ENCODE data around the gene HDAC9. TPM values are rescaled to one million over a fixed set of nuclear protein-coding genes. Genes with fewer than 3 reads are reported as not detected.
"Not testable (repeated sequence)": the region's sequence is repeated elsewhere in the genome, so short reads cannot be mapped to it uniquely, and the experiment has no call there.

HDAC9 gene
- total RNA-seq, 3 donors from 2014 or later (not counting 1 experiment from before 2014, with no cell fraction given), result 19.1 to 41.1 (median 24.1) TPM

DNA sequence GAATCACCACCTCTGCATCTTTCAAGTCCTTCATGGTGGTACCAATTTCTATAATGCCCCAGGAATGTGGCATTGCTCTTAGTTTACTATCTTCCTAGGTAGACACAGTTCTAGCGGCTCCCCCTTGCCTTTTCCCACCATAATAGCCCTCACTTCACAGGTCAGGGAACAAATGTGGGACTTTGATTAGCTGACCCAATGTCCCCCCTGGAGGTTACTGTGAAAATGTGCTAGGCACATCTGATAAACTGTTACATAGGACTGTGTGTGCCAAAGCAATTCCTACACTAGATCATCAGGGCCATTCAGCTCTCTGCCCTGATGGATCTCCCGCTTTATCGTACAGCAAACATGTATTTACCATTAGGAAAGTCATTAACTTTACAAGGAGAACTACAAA lies 527.9 kb downstream of the HDAC9 start:
- peaks cover 0 to under 1% of the 10 kb centered on the region in 2 donors for H3K9me3 Mint-ChIP-seq
- H3K4me1 Mint-ChIP-seq, result no peaks in the 10 kb centered on the region
- H3K36me3 Mint-ChIP-seq, result no peaks in the 10 kb centered on the region
- no peak for ATAC-seq
- Histone ChIP-seq H3K4me1 (ENCODE audit: control insufficient read depth, insufficient read depth, low read length) (no peaks in the 10 kb centered on the region), H3K4me3 (ENCODE audit: low read length) (no peak overlapping the region), H3K27me3 (ENCODE audit: control insufficient read depth, insufficient read depth, low read length) (no peaks in the 10 kb centered on the region), H3K27ac (ENCODE audit: low read length) (no peak overlapping the region), H3K9me3 (ENCODE audit: control insufficient read depth, insufficient read depth, low read length) (no peaks in the 10 kb centered on the region), H3K36me3 (ENCODE audit: control insufficient read depth, insufficient read depth, low read length) (no peaks in the 10 kb centered on the region)
- no peak overlapping the region for H3K27ac Mint-ChIP-seq
- 95% methylated on average over 3 of the region's 3 CpGs for WGBS (ENCODE audit: insufficient coverage)
- DNase-seq, result no peak
- no peaks in the 10 kb centered on the region for H3K27me3 Mint-ChIP-seq (ENCODE audit: low read depth in 2 of 2)
- H3K4me3 Mint-ChIP-seq, result no peak overlapping the region
- intact Hi-C loops (cut with micrococcal nuclease), result no loop called here
- TF ChIP-seq, protein P1, sequence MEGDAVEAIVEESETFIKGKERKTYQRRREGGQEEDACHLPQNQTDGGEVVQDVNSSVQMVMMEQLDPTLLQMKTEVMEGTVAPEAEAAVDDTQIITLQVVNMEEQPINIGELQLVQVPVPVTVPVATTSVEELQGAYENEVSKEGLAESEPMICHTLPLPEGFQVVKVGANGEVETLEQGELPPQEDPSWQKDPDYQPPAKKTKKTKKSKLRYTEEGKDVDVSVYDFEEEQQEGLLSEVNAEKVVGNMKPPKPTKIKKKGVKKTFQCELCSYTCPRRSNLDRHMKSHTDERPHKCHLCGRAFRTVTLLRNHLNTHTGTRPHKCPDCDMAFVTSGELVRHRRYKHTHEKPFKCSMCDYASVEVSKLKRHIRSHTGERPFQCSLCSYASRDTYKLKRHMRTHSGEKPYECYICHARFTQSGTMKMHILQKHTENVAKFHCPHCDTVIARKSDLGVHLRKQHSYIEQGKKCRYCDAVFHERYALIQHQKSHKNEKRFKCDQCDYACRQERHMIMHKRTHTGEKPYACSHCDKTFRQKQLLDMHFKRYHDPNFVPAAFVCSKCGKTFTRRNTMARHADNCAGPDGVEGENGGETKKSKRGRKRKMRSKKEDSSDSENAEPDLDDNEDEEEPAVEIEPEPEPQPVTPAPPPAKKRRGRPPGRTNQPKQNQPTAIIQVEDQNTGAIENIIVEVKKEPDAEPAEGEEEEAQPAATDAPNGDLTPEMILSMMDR (IDR thresholded peaks at IDR 0.05), result no peak

DNA sequence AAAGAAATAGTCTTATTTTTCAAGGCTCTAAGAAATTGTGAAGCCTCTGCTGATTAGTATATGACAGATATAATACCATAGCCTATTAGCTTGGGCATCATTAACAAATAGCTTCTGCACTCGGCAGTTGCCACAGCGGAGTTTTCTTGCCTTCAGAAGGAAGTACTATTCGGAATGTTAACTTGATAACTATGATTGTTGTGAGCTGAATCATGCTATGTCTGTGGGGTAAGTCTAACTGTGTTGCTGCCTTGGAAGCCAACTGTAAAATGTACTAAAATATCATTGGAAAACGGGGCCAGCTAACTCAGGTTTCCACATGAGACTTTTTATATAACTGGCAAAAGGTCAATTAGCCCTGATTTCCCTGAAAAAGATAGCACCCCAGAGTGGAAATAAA lies 528.7 kb downstream of the HDAC9 start:
- no peak overlapping the region for H3K4me3 ChIP-seq (ENCODE audit: low read length)
- intact Hi-C loops (cut with micrococcal nuclease), result no loop called here
- no peaks in the 10 kb centered on the region for H3K4me1 ChIP-seq (ENCODE audit: control insufficient read depth, insufficient read depth, low read length)
- DNase-seq, result no peak
- Mint-ChIP-seq H3K36me3 (no peaks in the 10 kb centered on the region), H3K4me1 (no peaks in the 10 kb centered on the region), H3K4me3 (no peak overlapping the region), H3K9me3 (no peaks in the 10 kb centered on the region), H3K27ac (no peak overlapping the region), H3K27me3 (ENCODE audit: low read depth in 2 of 2) (no peaks in the 10 kb centered on the region)
- no peaks in the 10 kb centered on the region for H3K36me3 ChIP-seq (ENCODE audit: control insufficient read depth, insufficient read depth, low read length)
- H3K27me3 ChIP-seq (ENCODE audit: control insufficient read depth, insufficient read depth, low read length), result no peaks in the 10 kb centered on the region
- TF ChIP-seq, protein P1 (IDR thresholded peaks at IDR 0.05), result no peak
- no peak overlapping the region for H3K27ac ChIP-seq (ENCODE audit: low read length)
- 70% methylated on average over 4 of the region's 4 CpGs for WGBS (ENCODE audit: insufficient coverage)
- no peak for ATAC-seq
- no peaks in the 10 kb centered on the region for H3K9me3 ChIP-seq (ENCODE audit: control insufficient read depth, insufficient read depth, low read length)

- ATAC-seq (no peak), DNase-seq (no peak)
- no peaks in the 10 kb centered on the region for H3K9me3 Mint-ChIP-seq
- H3K27me3 ChIP-seq (ENCODE audit: control insufficient read depth, insufficient read depth, low read length), result no peaks in the 10 kb centered on the region
- WGBS (ENCODE audit: insufficient coverage), result no CpG with 5 or more reads among the region's 1 CpG
- no peak overlapping the region for H3K4me3 Mint-ChIP-seq
- no peaks in the 10 kb centered on the region for H3K36me3 ChIP-seq (ENCODE audit: control insufficient read depth, insufficient read depth, low read length)
- no peaks in the 10 kb centered on the region for H3K27me3 Mint-ChIP-seq (ENCODE audit: low read depth in 2 of 2)
- no peak overlapping the region for H3K4me3 ChIP-seq (ENCODE audit: low read length)
- H3K4me1 ChIP-seq (ENCODE audit: control insufficient read depth, insufficient read depth, low read length), result no peaks in the 10 kb centered on the region
- intact Hi-C loops (cut with micrococcal nuclease), result no loop called here
- TF ChIP-seq, protein P1 (IDR thresholded peaks at IDR 0.05), result no peak
- no peaks in the 10 kb centered on the region for H3K9me3 ChIP-seq (ENCODE audit: control insufficient read depth, insufficient read depth, low read length)
- no peaks in the 10 kb centered on the region for H3K36me3 Mint-ChIP-seq
- no peak overlapping the region for H3K27ac ChIP-seq (ENCODE audit: low read length)
- no peak overlapping the region for H3K27ac Mint-ChIP-seq
- no peaks in the 10 kb centered on the region for H3K4me1 Mint-ChIP-seq
Measured at GRCh38 chr7:19026888-19027287, 531.3 kb downstream of the HDAC9 start.

- no peaks in the 10 kb centered on the region for H3K27me3 Mint-ChIP-seq (ENCODE audit: low read depth in 2 of 2)
Measured at GRCh38 chr7:19030281-19030680, 534.7 kb downstream of the HDAC9 start.

DNA sequence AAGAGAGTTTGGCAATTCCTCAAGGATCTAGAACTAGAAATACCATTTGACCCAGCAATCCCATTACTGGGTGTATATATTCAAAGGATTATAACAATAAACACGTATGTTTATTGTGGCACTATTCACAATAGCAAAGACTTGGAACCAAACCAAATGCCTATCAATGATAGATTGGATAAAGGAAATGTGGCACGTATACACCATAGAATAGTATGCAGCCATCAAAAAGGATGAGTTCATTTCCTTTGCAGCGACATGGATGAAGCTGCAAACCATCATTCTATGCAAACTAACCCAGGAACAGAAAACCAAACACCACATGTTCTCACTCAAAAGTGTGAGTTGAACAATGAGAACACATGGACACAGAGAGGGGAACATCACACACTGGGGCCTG lies 537.4 kb downstream of the HDAC9 start:
- H3K27ac ChIP-seq (ENCODE audit: low read length); DNase-seq; H3K36me3 Mint-ChIP-seq; H3K27ac Mint-ChIP-seq; H3K27me3 Mint-ChIP-seq (ENCODE audit: low read depth in 2 of 2); H3K4me3 ChIP-seq (ENCODE audit: low read length); intact Hi-C loops (cut with micrococcal nuclease); H3K4me1 ChIP-seq (ENCODE audit: control insufficient read depth, insufficient read depth, low read length); H3K9me3 ChIP-seq (ENCODE audit: control insufficient read depth, insufficient read depth, low read length); H3K36me3 ChIP-seq (ENCODE audit: control insufficient read depth, insufficient read depth, low read length); H3K27me3 ChIP-seq (ENCODE audit: control insufficient read depth, insufficient read depth, low read length); H3K4me3 Mint-ChIP-seq; H3K4me1 Mint-ChIP-seq; ATAC-seq: not testable (repeated sequence)
- 95% methylated on average over 2 of the region's 3 CpGs for WGBS (ENCODE audit: insufficient coverage)
- H3K9me3 Mint-ChIP-seq, result peaks cover 10 to 13% of the 10 kb centered on the region in 2 donors

More at GRCh38 chr7:19030281-19030680, 534.7 kb downstream of the HDAC9 start:
- no peaks in the 10 kb centered on the region for H3K36me3 ChIP-seq (ENCODE audit: control insufficient read depth, insufficient read depth, low read length)
- Mint-ChIP-seq H3K9me3 (peaks cover 2 to 5% of the 10 kb centered on the region in 2 donors), H3K36me3 (no peaks in the 10 kb centered on the region), H3K4me1 (no peaks in the 10 kb centered on the region), H3K4me3 (no peak overlapping the region), H3K27ac (no peak overlapping the region)
- no peaks in the 10 kb centered on the region for H3K27me3 ChIP-seq (ENCODE audit: control insufficient read depth, insufficient read depth, low read length)
- no peaks in the 10 kb centered on the region for H3K4me1 ChIP-seq (ENCODE audit: control insufficient read depth, insufficient read depth, low read length)
- DNase-seq, result no peak
- intact Hi-C loops (cut with micrococcal nuclease), result no loop called here
- ATAC-seq, result no peak
- H3K9me3 ChIP-seq (ENCODE audit: control insufficient read depth, insufficient read depth, low read length), result no peaks in the 10 kb centered on the region
- no peak overlapping the region for H3K27ac ChIP-seq (ENCODE audit: low read length)
- H3K4me3 ChIP-seq (ENCODE audit: low read length), result no peak overlapping the region
- 43% methylated on average over 1 of the region's 2 CpGs for WGBS (ENCODE audit: insufficient coverage)
- TF ChIP-seq, protein P1 (IDR thresholded peaks at IDR 0.05), result no peak

Measured in natural killer cell (primary cell).